Psoas muscle (tissue), 8 donors: ENCODE data around the gene TPPP3. TPM values are rescaled to one million over a fixed set of nuclear protein-coding genes. Genes with fewer than 3 reads are reported as not detected.

Source experiments
- ATAC-seq, 4 donors: fragments of 200-7000 bp; cut with Tn5 transposase; one replicate each; pipeline ENCODE4 v1.9.1; 2020; ENCODE audit warnings: moderate library complexity in 3 of 4, mild to moderate bottlenecking in 2 of 4
- DNase-seq, 2 donors: peaks; one replicate each; pipeline ENCODE4 v3.0.0-alpha.2; 2020
- H3K27ac ChIP-seq: fragments of 200-600 bp; one replicate; pipeline ENCODE4 v1.8.0; 2022
- H3K27me3 ChIP-seq, 3 donors: fragments of 200-600 bp in 1 of 3; one replicate each; pipeline versions ENCODE4 v1.6.1 to v1.8.0; 2013 to 2022; ENCODE audit warnings: low read length in 2 of 3, mild to moderate bottlenecking in 2 of 3, moderate library complexity in 1 of 3; ENCODE audit not compliant: insufficient read depth in 3 of 3
- H3K36me3 ChIP-seq, 2 donors: fragments of 200-600 bp in 1 of 2; one replicate each; pipeline versions ENCODE4 v1.6.1 to v1.8.0; 2013 to 2022; ENCODE audit warnings: low read depth in 1 of 2, mild to moderate bottlenecking in 1 of 2, moderate library complexity in 1 of 2; ENCODE audit not compliant: insufficient read depth in 1 of 2
- H3K4me1 ChIP-seq: fragments of 200-600 bp; one replicate; pipeline ENCODE4 v1.8.0; 2022
- H3K4me3 ChIP-seq: fragments of 200-600 bp; one replicate; pipeline ENCODE4 v1.8.0; 2022; ENCODE audit warnings: mild to moderate bottlenecking
- H3K9me3 ChIP-seq: fragments of 200-600 bp; one replicate; pipeline ENCODE4 v1.8.0; 2022
- WGBS, 3 donors: extraction: QIAGEN DNeasy Blood & Tissue Kit; methylation state at CpG; one replicate each; pipeline versions ENCODE4 v1.1.6 to v1.1.7; 2013; 5-methylcytosine and 5-hydroxymethylcytosine counted together
- intact Hi-C, 2 donors: fragments of 100-400 bp; cut with DNase I; formaldehyde crosslinking; loops; one replicate each; pipeline versions ENCODE4 v1.11.0 to v1.14.2; 2022
- polyA plus RNA-seq, 3 donors: library from polyadenylated mRNA; stranded (reverse); fragments of 200-250 nt; gene quantifications; one replicate each; pipeline ENCODE4 v1.2.3, GENCODE V29; 2013
- total RNA-seq, 4 donors: library from RNA; stranded (reverse); fragmentation: NEBNext Ultra II Directional in 2 of 4; extraction: Animal tissue kit (Norgen Biotek cat#: 25700) in 2 of 4; gene quantifications; one replicate each; pipeline versions ENCODE4 v1.2.1 to v1.2.4, GENCODE V29; 2021 to 2023
- TF ChIP-seq, protein P1 (sequence below): fragments of 200-600 bp; IDR thresholded peaks from one replicate; pipeline ENCODE4 v1.8.0; 2022; ENCODE audit warnings: antibody characterized with exemption
- donor health status: healthy with polysubstance abuse.
- donor health status: DM: no; HTN: no; CAD: no; lungs with moderate emphysema.
- donor health status: Bipolar disorder and iron deficiency.
- donor health status: healthy.
- donor health status: DM: yes; HTN: yes; CAD: no.
- donor health status: DM: no; HTN: no; CAD: no.
- donor health status: DM: no; HTN: no; CAD: no.
- donor health status: DM: yes; HTN: yes; CAD: no.

The TPPP3 gene
- total and polyA plus RNA-seq, 7 donors: 5.3 to 36.4 (median 21.4) TPM

DNA sequence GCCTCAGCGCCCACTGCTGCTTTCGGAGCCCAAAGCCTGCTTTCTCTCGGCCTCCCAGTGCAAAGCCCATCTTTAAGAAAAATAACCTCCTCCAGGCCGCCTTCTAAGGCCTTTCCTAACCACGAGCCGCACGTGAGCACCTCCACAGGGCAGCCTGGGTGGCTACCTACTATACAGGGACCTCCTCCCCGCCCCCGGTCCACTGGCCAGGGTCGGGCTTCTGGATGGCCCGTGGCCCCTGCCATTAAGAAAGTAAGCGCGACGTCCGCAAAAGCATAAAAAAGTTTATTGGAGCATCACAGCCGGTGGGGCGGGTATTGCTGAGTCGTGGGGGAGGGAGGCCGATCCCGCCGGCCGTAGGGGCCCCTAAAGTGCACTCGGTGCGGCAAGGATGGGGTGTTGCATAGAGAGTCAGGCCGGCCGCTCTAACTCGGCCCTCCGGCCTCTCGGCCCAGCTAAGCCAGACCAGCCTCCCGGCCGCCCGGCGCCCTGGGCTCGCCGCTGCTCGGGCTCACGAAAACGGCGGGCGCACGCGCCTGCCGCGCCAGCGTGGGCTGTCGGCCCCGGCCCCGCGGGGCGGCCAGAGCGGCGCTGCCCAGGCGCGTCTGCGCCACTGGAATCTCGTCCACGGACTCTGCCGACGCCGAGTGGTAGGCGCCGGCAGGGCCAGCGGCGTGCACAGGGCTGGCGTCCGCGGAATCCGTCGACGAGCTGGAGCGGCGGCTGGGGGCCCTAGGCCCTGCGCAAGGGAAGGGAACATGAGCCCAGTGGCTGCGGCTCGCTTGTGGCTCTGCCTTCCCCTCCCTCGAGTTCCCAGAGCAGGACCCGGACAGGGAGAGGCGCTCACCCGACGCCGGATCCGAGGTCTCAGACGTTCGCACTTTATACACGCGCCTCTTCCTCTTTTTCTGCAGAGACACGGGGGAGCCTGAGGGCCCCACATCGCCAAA, 1.1 kb upstream of the TPPP3 start:
- intact Hi-C loops: no loop called here
- ATAC-seq (no peak), DNase-seq (peak in 1 of 2 donors; percentile 63)
- TF ChIP-seq, protein P1, sequence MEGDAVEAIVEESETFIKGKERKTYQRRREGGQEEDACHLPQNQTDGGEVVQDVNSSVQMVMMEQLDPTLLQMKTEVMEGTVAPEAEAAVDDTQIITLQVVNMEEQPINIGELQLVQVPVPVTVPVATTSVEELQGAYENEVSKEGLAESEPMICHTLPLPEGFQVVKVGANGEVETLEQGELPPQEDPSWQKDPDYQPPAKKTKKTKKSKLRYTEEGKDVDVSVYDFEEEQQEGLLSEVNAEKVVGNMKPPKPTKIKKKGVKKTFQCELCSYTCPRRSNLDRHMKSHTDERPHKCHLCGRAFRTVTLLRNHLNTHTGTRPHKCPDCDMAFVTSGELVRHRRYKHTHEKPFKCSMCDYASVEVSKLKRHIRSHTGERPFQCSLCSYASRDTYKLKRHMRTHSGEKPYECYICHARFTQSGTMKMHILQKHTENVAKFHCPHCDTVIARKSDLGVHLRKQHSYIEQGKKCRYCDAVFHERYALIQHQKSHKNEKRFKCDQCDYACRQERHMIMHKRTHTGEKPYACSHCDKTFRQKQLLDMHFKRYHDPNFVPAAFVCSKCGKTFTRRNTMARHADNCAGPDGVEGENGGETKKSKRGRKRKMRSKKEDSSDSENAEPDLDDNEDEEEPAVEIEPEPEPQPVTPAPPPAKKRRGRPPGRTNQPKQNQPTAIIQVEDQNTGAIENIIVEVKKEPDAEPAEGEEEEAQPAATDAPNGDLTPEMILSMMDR: no peak
- Histone ChIP-seq H3K4me1 (peaks cover 41% of the 10 kb centered on the region), H3K27ac (peak overlapping the region; percentile 13), H3K4me3 (peak overlapping the region; percentile 59), H3K36me3 (no peaks in the 10 kb centered on the region), H3K9me3 (no peaks in the 10 kb centered on the region), H3K27me3 (peaks cover 0 to 5% (median 4%) of the 10 kb centered on the region in 3 donors)
- WGBS, 3 donors: 66 to 81% (median 66%) methylated on average over 82 to 88 of the region's 88 CpGs

DNA sequence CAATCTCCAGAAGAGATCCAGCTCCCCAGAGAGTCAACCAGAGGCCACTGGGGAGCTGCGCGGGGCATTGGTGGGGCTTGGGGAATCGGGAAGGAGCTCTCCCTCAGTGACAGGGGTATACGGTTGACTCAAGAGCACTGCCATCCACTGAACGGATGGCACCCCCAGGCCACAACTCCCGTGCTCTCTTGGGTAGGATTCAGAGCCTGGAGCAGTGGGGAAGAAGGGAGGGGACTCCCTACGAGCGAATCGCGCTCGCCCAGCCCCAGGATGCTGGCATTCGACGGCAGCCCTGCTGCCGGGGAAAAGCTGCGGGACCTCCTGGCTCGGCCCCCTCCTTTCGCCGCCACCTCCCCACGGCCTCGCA, 473 bp upstream of the TPPP3 start:
- Histone ChIP-seq H3K27me3 (peaks cover 0 to 5% (median 4%) of the 10 kb centered on the region in 3 donors), H3K4me1 (peaks cover 42% of the 10 kb centered on the region), H3K27ac (peak overlapping the region; percentile 13), H3K4me3 (peak overlapping the region; percentile 59), H3K36me3 (no peaks in the 10 kb centered on the region), H3K9me3 (no peaks in the 10 kb centered on the region)
- TF ChIP-seq, protein P1: no peak
- 32 to 35% (median 32%) methylated on average over 20 of the region's 20 CpGs for WGBS, 3 donors
- DNase-seq (peak in 1 of 2 donors; percentile 53), ATAC-seq (no peak)
- intact Hi-C loops: no loop called here

- Histone ChIP-seq H3K27ac (peak overlapping the region; percentile 13), H3K9me3 (no peaks in the 10 kb centered on the region), H3K4me1 (peaks cover 42% of the 10 kb centered on the region), H3K36me3 (no peaks in the 10 kb centered on the region), H3K4me3 (peak overlapping the region; percentile 59), H3K27me3 (peaks cover 0 to 5% (median 4%) of the 10 kb centered on the region in 3 donors)
- intact Hi-C loops: no loop called here
- ATAC-seq (no peak), DNase-seq (peak in 1 of 2 donors; percentile 53)
- 50 to 59% (median 57%) methylated on average over 18 of the region's 18 CpGs for WGBS, 3 donors
- TF ChIP-seq, protein P1: no peak
Measured at GRCh38 chr16:67392301-67393059, 818 bp downstream of the TPPP3 start.

GRCh38 chr16:67391424-67392300, 1.6 kb downstream of the TPPP3 start:
- WGBS, 3 donors: 51 to 55% (median 55%) methylated on average over 14 to 15 of the region's 15 CpGs
- H3K27me3 ChIP-seq: peaks cover 0 to 5% (median 4%) of the 10 kb centered on the region in 3 donors
- intact Hi-C loops: no loop called here
- peak overlapping the region; percentile 59 for H3K4me3 ChIP-seq
- H3K27ac ChIP-seq: peak overlapping the region; percentile 4
- no peaks in the 10 kb centered on the region for H3K36me3 ChIP-seq
- no peak for ATAC-seq
- peak in 1 of 2 donors; percentile 68 for DNase-seq
- no peaks in the 10 kb centered on the region for H3K9me3 ChIP-seq
- H3K4me1 ChIP-seq: peaks cover 41% of the 10 kb centered on the region
- TF ChIP-seq, protein P1: no peak
